DMS53 treated with DMSO at 0.1 percent for 48 hours (cell line): ENCODE measurements around the gene SLBP.
"Not testable (repeated sequence)": the region's sequence is repeated elsewhere in the genome, so short reads cannot be mapped to it uniquely, and the experiment has no call there.

Source experiments
- DNase-seq: peaks from one replicate; lab custom pipeline; 2025; ENCODE audit not compliant: unreplicated experiment; lab: John Stamatoyannopoulos, UW

SLBP gene

DNA sequence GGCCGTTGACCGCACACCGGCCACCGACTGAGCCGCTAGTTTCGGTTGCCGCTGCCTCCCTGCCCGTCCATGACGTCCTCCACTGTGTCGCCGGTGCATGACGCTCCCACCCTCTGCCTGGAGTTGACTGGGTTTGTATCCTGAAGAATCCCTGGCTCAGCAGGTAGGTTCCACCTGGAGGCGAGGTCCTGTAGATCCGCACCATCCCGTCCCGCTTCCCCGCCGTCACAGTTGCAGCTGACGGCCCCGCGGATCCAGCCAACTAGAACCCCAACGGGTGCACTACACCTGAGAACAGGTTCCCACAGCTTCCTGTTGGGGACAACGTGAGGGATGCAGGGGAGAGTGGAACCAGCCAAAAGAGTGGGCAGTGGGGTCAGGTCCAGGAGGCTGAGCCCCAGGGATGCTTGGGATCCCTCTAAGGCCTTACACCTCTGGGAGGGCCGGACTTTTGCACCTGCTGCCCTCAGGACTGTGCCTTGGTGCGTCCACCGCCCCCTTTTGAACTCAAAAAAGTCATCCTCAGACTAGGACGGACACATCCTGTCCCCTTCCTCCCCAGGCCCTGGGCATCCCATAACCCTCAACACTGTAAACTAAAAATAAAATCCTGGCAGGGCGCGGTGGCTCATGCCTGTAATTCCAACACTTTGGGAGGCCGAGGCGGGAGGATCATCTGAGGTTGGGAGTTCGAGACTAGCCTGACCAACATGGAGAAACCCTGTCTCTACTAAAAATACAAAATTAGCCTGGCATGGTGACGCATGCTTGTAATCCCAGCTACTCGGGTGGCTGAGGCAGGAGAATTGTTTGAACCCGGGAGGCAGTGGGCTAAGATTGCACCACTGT is 1.1 kb upstream of the SLBP start:
- peak; percentile 65 for DNase-seq

DNA sequence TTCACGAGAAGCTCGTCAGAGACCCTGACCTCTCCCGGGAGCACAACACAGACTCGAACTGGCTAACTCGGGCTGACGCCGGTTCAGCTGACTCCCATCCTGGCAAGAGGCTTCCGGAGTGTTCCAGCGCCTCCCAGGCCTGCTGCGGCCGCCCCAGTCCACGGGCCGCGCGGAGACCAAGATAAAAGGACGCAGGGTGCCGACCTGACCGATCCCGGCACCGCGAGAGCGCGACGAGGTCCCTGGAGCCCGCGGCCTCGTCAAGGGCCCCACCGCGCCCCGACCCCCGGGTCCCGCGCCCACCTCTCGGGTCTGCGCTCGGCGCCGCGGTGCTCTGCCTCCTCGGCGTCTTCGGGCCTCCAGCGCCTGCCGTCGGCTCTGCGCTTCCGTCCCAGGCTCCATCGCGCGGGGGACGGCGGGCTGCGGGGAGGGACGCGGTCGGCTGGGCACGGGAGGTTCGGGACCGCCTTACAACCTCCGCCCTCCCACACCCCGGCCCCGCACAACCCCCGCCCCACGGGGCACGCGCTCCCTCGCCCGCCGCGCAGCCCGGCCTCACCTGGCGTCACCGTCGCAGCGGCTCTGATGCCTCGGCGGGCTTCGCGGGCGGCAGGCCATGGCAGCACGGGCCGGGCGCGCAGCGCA is 426 bp downstream of the SLBP start:
- no peak for DNase-seq

DNA sequence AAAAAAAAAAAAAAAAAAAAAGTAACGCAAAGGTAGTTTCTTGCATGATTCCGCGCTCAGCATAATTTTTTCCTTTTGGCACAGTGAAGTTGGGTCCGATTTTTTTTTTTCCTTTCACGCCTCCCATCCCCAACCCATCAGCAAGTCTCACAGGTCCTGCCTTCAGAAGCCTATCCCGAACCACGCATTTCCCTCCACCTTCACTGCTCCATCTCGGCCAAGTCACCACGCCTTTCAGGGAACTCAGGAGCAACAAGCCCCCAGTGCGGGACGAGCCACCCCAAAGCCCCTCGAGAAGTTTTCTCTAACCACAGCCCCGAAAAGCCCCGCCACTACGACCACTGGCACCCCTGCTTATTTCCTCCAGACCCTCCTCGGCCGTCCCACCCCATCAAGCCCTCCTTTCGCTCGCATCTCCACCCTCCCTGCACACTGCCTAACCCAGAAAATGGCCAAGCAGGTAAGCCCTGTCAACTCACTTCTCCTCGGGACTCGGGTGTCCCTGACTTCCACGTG is 1.0 kb downstream of the SLBP start:
- no peak for DNase-seq

DNA sequence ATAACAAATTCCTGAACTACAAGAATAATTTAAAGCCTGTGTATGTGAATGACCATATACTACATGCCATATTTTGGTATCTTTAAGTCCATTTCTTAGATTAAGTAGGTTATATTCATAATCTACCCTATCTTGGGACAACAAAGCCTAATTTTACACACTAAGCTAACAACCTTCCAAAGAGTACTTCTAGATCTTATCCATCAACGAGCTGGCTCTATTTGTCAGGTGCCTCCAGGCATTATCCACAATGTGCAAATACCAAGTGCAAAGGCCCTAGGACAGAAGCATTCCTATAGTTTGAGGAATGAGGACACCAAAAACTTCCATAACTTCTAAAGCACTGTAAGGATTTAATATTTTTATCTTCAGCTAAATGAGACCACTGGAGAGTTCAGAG is 3.5 kb downstream of the SLBP start:
- DNase-seq = no peak

DNA sequence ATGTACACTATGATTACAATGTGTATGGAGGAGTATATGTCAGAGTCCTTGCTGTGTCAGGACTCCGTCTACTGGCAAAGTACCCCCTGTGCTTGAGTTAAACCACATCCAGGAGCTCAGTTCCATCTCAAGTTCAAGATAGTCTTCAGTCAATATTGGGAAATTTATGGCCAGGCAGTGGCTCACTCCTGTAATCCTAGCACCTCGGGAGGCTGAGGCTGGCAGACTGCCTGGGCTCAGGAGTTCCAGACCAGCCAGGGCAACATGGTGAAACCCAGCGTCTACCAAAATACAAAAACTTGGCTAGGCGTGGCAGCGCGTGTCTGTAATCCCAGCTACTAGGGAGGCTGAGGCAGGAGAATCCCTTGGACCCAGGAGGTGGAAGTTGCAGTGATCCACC is 5.8 kb downstream of the SLBP start:
- no peak for DNase-seq

DNA sequence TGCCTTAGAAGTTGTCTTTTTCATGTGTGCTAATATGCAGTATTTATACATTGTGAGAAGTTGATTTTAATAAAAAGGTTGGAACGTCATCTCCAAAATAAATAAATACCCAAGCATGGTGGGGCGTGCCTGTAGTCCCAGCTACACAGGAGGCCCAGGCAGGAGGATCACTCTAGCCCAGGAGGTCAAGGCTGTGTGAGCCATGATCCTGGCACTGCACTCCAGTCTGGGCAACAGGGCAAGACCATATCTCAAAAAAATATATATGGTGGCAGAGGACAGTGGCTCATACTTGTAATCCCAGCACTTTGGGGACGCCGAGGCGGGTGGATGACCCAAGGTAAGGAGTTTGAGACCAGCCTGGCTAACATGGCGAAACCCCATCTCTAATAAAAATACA is 6.4 kb downstream of the SLBP start:
- DNase-seq = no peak

DNA sequence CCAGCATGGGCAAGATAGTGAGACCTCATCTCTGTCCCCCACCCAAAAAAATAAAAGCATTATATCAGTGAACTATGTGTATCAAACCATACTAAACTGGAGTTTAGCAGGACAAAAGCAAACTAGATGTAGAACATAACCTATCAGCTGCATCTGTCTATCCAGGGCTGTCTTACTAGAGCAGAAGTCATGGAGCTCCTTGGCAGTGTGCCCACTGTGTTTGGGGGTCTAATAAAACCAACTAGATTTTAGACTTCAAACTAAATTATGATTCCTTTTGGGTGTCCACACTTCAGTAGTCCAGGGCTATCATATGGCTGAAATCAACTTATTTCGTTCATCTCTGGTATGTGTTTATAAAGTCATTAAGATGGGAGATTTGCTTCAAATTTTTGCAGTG is 8.3 kb downstream of the SLBP start:
- DNase-seq = no peak

DNA sequence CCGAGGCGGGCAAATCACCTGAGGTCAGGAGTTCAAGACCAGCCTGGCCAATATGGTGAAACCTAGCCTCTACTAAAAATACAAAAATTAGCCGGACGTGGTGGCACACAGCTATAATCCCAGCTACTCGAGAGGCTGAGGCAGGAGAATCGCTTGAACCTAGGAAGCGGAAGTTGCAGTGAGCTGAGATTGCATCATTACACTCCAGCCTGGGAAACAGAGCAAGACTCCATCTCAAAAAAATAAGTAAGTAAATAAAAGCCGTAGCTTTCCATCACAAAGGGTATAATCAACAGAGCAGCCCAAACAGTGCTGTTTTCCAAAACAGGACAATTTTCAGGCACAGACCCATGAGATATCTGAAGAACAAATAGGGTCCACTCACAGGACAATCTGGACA is 10.4 kb downstream of the SLBP start:
- not testable (repeated sequence) for DNase-seq

DNA sequence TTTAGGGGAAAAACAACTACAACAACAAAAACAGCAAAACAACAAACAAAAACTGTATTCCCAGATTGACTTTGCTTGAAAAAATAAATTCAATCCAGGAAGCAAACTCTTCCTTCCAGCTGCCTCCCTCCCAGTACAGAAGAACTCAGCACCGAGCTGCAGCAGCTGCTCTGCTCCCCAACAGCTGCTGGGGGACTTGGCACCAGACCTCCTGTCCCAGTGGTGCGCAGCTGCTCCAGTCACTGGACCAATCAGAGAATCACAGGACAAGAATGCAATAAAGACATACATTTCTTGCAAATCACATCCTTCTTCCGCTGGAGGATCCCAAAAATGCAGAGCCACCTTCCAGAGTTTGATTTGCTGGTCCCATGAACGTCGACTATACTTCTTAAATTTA is 16.2 kb downstream of the SLBP start:
- no peak for DNase-seq

DNA sequence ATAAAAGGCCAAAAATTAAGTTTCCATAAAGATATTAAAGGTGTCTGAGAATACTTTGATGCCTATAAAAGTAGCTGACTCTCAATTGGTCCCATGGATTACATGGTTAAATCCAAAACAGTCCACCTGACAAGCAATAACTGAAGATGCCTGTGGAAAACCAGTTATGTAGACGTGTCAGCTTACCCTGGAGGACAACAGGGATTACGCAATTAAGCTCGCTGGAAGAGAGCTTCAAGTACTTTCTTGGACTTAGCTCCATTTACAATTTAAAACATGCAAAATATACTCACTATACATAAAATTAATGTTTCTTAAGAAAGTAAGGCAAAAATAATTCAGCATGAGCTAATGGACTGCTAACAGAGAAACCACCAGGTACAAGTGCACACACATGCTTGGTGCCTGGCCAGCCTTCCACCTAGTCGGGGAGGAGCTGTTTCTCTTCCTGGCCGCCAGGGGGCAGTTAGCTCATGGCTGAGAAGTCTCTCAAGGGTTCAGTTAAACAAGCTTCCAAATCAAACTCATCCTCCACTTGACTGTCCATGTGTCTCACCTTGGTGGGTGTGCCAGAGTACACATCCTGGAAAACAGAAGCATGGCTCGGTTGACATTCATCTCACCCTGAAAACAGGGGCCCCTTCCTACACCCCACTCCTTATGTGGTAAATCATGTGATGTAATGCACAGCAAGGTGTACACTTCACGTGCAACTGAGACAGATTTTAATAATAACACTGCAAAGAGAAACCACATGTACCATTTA is 18.8 kb downstream of the SLBP start:
- DNase-seq = peak; percentile 94

DNA sequence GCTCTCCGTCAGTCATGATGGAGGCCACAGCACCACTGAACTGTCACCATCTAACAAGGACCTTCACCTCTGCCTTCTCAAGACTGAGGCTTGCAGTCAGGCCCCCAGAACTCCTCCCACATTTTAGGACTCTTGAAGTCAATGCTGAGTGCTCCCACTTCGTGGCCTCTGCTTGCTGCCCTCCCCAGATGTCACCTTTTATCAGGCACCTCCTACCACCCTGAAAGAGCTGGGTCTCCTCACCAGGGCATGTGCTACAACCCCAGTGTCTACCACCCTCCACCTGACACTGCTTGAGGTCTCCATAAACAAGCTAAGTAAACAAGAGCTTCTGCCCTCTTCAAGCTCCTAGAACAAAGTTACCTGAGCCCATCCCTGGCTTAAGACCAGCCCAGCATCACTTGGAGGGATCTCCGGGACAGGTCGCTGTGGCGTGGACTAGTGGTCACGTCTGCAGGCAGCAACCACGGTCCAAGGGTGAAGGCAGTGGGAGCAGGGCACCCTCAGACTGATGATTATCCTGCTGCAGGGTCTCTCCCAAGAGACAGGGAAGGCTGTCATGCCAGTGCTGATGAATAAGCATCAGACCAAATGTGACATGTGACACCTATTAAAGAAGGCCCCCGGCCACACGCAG is 20.3 kb downstream of the SLBP start:
- no peak for DNase-seq

DNA sequence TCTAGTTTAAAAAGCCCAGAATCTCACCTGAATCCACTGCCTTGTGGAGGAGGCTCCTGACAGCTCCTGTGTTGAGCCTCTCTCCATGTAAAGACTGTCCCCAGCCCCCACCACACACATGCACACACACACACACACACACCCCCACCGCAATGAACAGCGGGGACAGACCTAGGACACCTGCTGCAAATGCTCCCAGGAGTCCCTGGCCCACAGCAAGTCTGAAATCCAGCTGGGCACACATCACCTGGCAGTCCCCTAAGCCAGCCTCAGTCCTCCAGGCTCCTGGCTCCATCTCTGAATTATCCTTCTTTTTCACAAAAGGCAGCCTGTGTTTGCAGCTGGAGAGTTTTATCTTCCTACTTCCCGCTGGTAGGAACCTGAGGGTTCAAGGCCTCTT is 21.4 kb downstream of the SLBP start:
- no peak for DNase-seq

DNA sequence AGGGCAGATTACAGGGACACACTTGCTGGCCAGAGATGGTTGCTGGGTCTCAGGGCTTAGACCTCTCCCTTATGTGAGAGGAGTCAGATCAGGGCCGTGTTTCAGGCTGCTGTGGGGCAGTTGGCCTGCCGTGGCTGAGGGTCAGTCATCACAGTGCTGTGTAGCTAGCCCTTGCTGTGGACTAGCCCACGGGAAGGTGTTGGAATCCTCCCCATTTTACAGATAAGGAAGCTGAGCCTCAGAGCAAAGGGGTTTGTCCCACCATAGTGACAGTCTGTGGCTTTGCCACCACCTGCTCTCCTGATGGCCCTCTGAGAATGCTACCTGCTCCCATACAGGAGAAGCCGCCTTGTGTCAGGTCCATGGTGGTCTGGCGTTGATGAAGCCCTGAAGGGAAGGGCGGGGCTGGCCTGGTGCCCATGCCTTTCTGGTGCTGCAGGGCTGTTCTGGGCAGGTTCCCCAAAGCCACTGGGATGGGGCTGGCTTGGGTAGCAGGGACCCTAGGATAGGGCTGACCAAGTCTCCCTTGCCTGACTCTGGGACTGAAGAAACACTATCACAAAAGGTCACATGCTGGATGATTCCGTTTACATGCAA is 25.6 kb downstream of the SLBP start:
- DNase-seq = no peak

DNA sequence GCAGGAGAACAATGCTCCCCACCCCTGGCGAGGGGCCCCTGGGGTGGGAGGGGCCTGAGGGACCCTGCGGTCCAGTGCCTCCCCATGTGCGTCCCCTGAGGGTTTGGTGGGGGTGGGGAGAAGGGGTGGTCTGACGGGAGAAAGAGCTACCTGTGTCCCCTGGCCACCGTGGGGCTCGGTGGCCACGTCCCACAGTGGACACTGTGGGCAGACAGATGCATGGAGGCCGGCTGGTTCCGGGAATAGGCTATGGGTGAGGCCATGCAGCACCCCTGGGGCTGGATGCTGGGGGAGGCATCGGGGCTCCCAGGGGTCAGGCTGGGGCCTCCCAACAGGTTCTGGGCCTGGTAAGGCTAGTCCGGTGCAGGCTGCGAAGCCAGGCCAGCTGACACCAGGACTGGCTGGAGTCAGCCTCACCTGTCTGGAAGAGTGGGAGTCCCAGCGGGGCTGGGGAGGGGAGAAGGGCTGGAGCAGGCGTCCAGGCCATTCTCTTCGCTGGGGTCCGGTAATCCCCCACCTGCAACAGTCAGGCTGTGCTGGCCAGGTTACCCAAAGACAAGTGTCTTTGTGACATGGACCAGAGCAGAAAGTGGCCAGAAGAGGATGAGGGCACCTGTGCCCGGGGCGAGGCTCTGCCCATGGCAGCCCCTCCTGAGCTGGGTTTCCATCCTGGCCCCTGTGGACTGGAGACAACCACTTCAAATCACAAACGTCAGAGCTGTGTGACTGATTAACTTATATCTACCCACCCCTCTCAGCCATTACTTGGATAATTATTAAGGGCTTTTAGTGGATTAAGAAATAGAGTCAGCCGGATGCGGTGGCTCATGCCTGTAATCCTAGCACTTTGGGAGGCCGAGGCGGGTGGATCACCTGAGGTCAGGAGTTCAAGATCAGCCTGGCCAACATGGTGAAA is 26.6 kb downstream of the SLBP start:
- DNase-seq = no peak

DNA sequence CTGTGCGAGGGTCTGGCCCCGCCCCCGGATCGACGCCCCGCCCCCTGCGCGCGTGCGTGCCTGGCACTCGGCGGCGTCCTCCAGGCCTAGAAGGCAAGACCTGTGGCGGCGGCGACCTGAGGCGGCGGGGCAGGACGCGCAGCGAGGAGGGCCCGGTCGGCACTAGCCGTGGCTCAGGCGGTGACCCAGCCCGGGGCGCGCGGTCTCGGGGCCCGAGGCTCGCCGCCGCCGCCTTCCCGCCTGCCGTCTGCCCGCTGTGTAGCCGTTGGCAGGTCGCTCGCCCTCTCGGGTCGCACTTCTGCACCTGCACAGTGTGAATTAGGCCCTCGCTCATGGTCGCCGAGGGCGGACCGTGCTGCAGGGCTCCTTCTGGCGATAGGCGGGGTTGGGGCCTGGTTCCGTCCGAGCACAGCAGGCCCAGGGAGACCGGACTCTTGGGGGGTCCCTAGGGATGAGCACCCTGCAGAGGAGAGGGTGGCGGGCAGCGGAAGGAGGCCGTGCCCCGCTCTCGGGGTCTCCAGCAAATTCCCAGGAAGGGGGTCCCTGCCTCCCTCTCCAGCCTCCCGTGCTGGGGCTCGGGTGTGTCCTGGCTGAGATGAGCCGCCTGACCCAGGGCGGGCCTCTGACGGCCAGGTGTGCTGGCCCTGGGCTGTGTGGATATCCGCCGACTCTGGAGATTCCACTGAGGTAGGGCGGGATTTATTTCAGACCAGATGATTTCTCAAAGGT is 27.4 kb downstream of the SLBP start:
- DNase-seq = peak; percentile 73

DNA sequence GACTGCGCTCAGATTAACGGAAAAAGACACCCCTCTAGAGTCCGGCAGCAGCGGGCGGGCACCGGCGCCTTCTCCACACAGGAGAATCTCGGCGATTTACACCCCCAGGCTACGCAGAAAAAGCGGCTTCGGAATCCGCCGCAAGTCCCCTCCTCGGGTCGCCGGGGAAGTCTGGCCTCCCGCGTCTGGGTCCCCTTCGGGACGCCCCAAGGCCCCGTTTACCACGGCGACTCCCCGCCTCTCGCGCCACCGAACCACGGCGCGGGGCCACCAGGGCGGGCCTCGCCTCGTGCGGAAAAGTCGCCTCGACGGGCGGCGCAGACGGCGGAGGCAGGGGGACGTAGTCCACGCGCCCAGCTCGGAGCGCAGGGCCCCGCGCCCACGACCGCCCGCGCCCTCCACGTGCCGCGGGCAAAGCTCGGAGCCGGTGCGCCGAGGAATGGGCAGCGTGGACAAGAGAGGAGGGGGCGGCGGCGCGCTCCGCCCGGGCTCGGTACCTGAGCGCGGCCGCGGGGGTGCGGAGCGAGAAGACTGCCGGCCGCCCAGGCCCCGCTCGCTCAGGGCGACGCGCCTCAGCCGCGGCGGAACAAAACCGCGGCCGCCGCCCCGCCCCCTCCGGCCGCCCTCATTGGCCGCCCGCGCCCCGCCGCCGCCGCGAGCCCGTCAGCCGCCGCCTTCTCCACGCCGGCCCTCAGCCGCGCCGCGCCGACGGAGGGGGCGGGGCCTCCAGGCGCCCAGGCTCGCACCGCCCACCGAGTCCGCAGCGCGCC is 28.2 kb downstream of the SLBP start, which contains the start of gene FAM53A:
FAM53A (minus strand) TSS at position 578 of the 770 bp plus-strand sequence. CDS start 15,572 bp downstream, outside the sequence.
- peak; percentile 83 for DNase-seq

DNA sequence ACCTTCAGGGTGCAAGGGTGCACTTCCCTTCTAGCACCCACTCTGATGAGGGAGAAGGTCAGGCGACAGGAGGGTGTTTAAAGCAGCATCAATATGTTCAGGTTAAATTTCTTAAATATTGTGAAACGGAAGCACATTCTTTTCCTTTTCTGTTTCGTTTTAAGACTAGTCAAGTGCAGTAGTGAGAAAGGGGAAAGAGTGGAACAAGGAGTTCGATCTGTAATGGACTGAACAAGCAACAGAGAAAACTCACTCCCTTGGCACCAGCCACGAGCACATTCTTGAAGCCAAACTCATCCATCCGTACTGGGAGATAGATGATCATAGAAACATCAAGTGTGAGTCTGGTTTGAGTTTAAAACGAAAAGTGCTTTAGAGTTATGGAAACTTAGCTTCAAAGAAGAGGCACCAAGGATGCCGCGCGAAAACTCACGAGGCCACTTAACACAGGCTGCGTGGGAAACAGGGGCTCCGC is 28.8 kb downstream of the SLBP start:
- DNase-seq = peak; percentile 31

DNA sequence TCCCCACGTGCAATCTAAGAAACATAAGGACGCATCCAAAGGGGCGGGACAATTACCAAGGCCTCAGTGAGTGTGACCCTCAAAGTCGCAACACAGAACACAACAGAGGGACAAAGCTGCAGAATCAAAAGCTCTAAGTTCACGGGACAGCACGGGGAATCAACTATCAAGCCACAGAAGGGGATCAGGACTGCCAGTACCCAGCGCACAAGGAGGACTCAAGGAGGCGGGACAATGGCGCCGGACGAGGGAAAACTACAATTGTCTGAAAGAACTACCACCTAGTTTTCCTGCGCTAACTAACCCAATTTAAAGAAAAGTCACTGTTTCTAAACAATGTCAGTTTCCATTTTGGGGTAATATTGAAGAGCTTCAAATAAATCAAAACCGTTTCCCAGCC is 29.3 kb downstream of the SLBP start:
- DNase-seq = no peak
